GM18507 (cell line): ENCODE measurements around the gene KCNJ18.
"Not testable (repeated sequence)": the region's sequence is repeated elsewhere in the genome, so short reads cannot be mapped to it uniquely, and the experiment has no call there.

ENCODE experiments used
- DNase-seq: peaks from one replicate; pipeline ENCODE4 v3.0.0; 2011; ENCODE audit warnings: low read depth; ENCODE audit not compliant: insufficient read length; ENCODE audit errors: extremely low spot score
- FAIRE-seq: peaks from 2 replicates; lab custom pipeline; 2011; peaks lifted over from hg19 to GRCh38; lab: Jason Lieb, UNC

The KCNJ18 gene

GRCh38 chr17:21669616-21670360 is 22.5 kb upstream of the KCNJ18 start:
- DNase-seq, FAIRE-seq: not testable (repeated sequence)

GRCh38 chr17:21670361-21671155 is 21.8 kb upstream of the KCNJ18 start:
- not testable (repeated sequence) for DNase-seq, FAIRE-seq

DNA sequence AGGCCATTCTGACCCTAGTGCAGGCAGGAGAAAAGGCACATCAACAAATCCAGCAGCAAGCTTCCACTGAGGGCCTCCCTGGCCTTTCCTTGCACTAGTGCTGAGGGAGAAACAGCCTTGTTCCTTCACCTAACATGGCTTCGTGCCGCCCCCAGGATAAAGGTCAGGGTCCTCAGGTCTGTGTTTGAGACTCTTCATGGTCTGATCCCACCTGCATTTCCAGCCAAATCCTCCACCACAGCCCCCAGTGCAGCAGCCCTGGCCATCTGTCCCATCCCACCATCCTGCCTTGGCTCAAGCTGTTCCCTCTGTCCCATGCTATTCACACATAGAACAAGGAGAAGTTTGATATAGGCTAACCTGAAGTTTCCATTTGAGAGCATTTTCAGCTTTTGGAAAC is 20.9 kb upstream of the KCNJ18 start:
- not testable (repeated sequence) for FAIRE-seq, DNase-seq

GRCh38 chr17:21671871-21672270 is 20.5 kb upstream of the KCNJ18 start:
- FAIRE-seq, DNase-seq: not testable (repeated sequence)

DNA sequence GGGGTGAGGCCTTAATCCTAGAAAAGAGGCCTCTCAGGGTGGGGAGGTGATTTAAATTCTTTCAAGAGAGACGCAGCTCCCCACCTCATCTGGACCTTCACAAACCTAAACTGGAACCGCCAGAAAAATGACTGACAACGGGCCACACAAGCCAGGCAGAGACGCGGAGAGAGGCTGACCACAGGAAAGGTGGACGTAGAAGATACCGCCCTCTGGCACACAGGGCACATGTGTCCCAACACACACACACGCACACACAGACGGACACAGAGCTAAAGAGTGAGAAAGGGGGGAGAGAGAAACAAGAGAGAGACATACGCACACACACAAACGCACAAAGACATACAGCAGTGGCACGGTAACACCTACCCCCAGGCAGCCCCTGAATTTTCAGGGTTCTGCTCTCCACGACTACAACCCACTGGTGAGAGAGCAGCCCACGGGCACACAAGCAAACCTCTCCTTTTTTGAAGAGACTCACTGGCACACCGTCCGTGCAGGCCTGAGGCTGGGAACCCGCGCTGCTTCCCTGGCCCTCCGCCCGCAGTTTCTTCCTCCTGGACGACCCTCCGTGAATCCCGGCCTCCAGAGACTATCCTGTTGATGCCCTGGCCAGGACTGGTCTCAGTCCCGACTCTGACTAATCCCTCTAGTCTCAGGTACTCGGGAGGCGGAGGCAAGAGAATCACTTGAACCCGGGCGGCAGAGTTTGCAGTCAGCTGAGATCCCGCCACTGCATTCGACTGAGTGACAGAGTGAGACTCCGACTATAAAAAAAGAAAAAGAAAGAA is 18.7 kb upstream of the KCNJ18 start:
- not testable (repeated sequence) for DNase-seq, FAIRE-seq

DNA sequence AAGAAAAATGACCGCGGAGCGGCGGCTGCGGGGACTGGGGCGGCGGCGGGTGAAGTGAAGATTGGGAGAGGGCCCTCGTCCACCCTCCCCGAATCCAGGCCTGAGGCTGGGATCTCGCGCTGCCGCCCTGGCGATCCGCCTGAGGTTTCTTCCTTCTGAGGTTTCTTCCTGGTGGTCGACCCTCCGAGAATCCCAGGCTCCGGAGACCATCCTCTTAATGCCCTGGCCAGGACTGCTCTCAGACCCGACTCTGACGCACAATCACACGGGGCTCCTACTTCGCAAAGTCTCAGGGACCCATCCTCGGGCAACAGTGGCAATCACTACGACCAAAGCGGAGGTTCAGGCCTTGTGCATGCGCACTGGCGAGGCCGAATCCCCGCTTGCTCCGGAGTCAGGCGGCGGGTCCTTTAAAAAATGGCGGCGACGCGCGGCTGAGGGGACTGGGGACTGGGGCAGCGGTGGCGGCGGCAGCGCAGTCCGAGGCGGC is 18.0 kb upstream of the KCNJ18 start:
- no peak for DNase-seq
- no peak for FAIRE-seq

DNA sequence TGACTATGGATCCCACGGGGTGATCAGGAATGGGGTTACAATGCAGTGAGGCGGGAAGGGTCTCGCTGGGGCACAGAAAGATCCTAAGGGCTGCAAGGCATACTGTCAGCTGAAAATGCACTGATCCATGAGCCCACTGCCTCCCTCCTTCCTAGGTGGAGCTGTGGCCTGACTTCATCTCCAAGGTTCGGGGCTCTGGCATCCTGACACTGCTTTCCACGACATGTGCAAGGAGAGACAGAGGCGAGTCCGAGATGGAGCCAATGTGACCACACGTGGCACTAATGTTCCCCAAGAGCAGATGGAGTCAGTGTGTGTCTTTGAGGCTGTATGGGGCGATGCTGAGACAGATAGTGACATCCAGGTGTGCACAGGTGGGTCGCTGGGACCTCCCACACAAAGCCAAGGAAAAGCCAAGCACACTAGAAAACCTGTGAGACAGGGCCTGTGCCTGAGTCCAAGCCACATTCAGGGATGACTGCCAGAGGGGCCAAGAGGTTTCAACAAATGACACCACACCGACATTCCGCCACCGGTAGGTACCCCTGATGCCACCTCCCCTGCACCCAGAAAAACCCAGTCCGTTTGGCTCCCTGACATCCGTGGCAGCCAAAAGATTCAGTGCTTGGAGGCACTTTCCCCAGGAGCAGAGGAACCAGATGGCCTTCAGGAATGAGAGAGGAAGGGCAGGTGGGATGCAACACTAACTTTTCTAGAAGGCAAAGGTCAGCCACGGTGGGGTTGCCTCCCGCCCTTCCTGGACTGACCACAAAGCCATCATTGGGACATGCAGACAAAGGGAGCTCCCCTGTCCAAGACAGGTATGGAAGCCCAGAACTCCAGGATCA is 17.2 kb upstream of the KCNJ18 start:
- FAIRE-seq, DNase-seq: not testable (repeated sequence)

DNA sequence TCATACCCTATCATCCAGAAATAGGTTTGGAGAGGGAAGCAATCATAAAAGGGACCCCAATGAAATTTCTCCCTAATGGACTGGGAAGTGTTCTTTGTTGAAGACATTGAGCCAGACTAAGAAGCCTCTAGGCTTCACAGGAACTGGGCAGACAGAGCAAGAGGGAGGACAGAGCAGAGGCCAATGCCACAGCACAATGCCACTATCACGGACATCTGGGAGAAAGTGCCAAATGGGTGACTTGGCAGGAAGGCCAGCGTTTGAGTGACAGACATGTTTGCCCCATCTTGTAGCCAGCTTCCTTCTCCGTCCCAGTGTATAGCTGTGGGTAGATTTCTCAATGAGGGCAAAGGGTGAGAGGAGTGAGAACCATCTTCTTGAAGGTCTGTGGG is 16.6 kb upstream of the KCNJ18 start:
- FAIRE-seq, DNase-seq: not testable (repeated sequence)

- FAIRE-seq: no peak
- DNase-seq: no peak
Observed at GRCh38 chr17:21676281-21677111, 15.8 kb upstream of the KCNJ18 start.

DNA sequence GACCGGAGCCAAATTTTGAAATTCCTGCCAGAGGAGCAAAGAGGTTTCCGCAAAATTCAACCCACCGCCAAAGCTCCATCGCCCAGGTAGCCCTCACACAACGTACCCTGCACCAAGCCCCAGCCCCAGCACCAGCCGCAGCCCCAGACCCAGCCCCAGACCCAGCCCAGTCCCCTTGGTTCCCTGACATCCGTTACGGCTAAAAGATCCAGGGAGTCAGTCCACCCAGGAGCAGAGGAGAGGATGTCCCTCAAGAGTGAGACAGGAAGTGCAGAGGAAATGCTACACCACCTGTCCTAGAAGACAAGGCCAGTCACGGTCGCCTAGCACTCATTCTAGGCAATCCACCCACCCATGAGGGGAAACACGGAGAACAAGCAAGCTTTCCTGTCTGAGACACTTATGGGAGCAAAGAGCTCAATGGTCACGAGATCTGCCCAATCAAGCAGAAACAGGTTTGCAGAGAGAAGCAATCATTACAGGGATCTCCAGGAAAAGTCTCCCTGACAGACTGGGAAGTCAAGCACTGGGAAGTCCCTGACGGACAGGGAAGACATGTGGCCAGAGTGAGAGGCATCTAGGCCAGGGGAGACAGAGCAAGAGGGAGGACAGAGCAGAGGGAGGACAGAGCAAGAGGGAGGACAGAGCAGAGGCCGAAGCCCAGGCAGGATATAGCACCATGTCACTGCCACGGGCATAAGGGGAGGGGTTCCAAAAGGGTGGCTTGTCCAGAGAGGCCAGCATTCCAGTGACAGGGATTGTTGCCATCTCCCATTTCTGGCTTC is 15.0 kb upstream of the KCNJ18 start:
- DNase-seq: no peak
- FAIRE-seq: no peak

- no peak for FAIRE-seq
- no peak for DNase-seq
Observed at GRCh38 chr17:21677911-21678310, 14.4 kb upstream of the KCNJ18 start.

- FAIRE-seq (no peak), DNase-seq (no peak)
Observed at GRCh38 chr17:21678393-21679081, 13.8 kb upstream of the KCNJ18 start.

DNA sequence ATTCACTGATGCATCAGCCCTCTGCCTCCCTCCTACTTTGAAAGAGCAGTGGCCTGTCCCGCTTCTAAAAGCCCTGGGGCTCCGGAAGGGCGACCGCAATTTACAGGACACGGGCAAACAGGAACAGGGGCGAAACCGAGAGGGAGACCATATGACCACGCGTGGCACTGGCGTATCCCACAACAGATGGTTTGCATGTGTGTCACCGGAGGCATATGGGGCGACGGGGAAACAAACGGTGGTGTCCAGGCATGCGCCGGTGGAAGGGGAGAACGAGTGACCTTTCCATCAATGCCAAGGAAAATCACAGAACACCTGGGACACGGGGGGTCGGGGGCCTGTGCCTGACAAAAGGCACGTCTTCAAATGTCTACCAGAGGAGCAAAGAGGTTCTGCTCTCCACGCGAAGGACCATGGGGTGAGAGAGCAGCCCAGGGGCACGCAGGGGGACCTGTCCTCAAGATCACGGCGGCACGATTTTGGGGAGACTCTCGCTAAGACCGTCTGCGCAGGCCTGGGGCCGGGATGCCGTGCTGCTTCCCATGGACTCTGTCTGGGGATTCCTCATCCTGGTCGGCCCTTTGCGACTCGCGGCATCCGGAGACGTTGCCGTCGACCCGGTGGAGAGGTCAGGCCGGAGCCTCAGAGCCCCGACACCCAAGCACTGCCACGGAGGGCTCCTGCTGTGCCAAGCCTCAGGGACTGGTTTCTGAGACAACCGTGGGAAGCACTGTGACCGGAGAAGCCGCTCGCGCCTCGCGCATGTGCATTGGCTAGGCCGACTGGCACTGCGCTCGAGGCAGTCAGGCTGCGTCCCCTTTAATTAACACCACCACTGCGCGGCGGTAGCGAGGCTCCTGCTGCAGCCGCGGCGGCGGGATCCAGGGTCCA is 12.8 kb upstream of the KCNJ18 start:
- no peak for FAIRE-seq
- no peak for DNase-seq

- no peak for FAIRE-seq
- no peak for DNase-seq
Observed at GRCh38 chr17:21680366-21680765, 12.0 kb upstream of the KCNJ18 start.

DNA sequence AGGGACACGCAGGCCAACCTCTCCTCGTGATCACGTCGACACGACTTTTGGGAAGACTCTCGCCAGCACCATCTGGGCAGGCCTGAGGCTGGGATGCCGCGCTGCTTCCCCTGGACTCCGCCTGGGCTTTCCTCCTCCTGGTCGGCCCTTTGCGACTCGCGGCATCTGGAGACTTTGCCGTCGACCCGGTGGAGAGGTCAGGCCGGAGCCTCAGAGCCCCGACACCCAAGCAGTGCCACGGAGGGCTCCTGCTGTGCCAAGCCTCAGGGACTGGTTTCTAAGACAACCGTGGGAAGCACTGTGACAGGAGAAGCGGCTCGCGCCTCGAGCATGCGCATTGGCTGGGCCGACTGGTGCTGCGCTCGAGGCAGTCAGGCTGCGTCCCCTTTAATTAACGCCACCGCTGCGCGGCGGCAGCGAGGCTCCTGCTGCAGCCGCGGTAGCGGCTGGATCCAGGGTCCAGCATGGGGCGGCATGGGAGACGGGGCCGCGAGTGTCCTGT is 11.4 kb upstream of the KCNJ18 start:
- not testable (repeated sequence) for DNase-seq, FAIRE-seq

GRCh38 chr17:21681576-21681975 is 10.7 kb upstream of the KCNJ18 start:
- not testable (repeated sequence) for FAIRE-seq, DNase-seq
